GM23338 (cell line): ENCODE data around the gene WSCD2.

ENCODE experiments used
- CREB1 ChIP-seq: fragments of 250-450 bp; sonication (Bioruptor Pico); IDR thresholded peaks from 2 replicates; pipeline ENCODE4 v1.5.0; 2020; ENCODE audit warnings: low read depth, mild to moderate bottlenecking, moderate library complexity
- CTCF ChIP-seq, 2 experiments: fragments of 200-600 bp in 1 of 2; sonication (generic) in 1 of 2; conservative IDR thresholded peaks; 2 replicates each; pipeline versions ENCODE4 v1.5.1 to v1.6.1; 2016 to 2017; ENCODE audit warnings: antibody characterized with exemption in 2 of 2, low read depth in 2 of 2, mild to moderate bottlenecking in 2 of 2, moderate library complexity in 1 of 2
- EZH2 ChIP-seq: fragments of 200-600 bp; sonication (generic); IDR thresholded peaks from one replicate; pipeline ENCODE4 v1.8.0; 2017; ENCODE audit warnings: antibody characterized with exemption, mild to moderate bottlenecking, low read depth; ENCODE audit not compliant: unreplicated experiment
- EZH2phosphoT487 ChIP-seq: fragments of 200-600 bp; sonication (generic); IDR thresholded peaks from one replicate; pipeline ENCODE4 v1.8.1; 2018; ENCODE audit warnings: antibody characterized with exemption; ENCODE audit not compliant: unreplicated experiment
- POLR2AphosphoS5 ChIP-seq: IDR thresholded peaks from 2 replicates; pipeline ENCODE4 v1.6.1; 2016; ENCODE audit warnings: antibody characterized with exemption, low read depth
- REST ChIP-seq: IDR thresholded peaks from one replicate; pipeline ENCODE4 v1.6.1; 2018; ENCODE audit warnings: antibody characterized with exemption; ENCODE audit not compliant: unreplicated experiment

- no peak for TF ChIP-seq CTCF (conservative IDR thresholded peaks at IDR 0.05; ENCODE audit: low read depth in 2 of 2)
- TF ChIP-seq POLR2AphosphoS5, result no peak
- TF ChIP-seq EZH2, result no peak
- TF ChIP-seq EZH2phosphoT487, result no peak
- no peak for TF ChIP-seq REST
- no peak for TF ChIP-seq CREB1 (CRISPR knock-in tag)
Measured at GRCh38 chr12:108116254-108116653, 12.8 kb upstream of the WSCD2 start.
